ENCODE measurements around the gene DAP. TPM values are rescaled to one million over a fixed set of nuclear protein-coding genes. Genes with fewer than 3 reads are reported as not detected.

The DAP gene, protein sequence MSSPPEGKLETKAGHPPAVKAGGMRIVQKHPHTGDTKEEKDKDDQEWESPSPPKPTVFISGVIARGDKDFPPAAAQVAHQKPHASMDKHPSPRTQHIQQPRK
- 32.9 TPM for polyA plus RNA-seq (2012; ENCODE audit: insufficient read length, low read depth)

DNA sequence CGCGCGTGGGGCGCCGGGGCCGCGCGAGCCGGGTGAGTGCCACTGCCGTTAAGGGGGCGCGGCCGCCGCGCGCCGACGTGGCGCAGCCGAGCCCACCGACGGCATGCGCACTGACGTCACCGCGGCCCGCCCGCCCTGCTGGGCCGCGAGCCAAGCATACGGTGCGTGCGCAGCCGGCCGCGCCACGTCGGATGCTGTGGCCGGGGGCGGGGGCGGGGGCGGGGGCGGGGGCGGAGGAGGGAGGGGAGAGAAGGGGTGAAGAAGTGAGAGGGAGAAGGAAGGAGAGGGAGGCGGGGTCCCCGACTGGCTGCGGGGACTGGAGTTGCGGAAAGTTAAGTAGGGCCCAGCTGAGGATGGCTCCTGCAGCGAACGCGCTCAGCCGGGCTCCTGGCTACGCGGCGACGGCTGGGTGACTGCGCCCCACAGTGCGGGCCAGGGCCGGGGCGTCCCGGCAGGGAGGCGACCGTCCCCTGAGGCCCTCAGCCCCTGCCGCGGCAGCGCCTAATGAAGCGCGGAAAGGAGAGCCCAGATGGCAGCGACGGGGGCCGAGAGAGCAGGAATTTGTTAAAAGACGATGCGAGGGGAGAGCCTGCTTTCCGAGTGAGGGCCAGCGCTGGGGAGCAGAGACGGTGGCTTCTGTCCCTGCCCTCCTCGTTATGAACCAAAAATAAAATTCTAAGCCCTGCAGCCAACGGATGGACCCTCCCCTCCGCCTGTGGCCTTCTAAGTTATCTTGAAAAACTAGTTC lies at the start of gene DAP:
Gene DAP, minus strand, starts transcription at position 50 of the 748 bp plus-strand sequence. CDS start 166 bp downstream, outside the sequence.
- TF ChIP-seq TAF1 (IDR thresholded peaks at IDR 0.05; ENCODE audit: borderline replicate concordance, insufficient read depth, low read length) (no peak), FOXP2 (optimal IDR thresholded peaks at IDR 0.05; ENCODE audit: borderline replicate concordance, extremely low read depth, extremely low read length, insufficient read depth) (peak; percentile 15), POLR2AphosphoS5 (IDR thresholded peaks at IDR 0.05; ENCODE audit: low read depth, low read length) (no peak), SIN3A (IDR thresholded peaks at IDR 0.05; ENCODE audit: borderline replicate concordance, insufficient read depth, low read length) (no peak)
- TF ChIP-seq, protein P1, sequence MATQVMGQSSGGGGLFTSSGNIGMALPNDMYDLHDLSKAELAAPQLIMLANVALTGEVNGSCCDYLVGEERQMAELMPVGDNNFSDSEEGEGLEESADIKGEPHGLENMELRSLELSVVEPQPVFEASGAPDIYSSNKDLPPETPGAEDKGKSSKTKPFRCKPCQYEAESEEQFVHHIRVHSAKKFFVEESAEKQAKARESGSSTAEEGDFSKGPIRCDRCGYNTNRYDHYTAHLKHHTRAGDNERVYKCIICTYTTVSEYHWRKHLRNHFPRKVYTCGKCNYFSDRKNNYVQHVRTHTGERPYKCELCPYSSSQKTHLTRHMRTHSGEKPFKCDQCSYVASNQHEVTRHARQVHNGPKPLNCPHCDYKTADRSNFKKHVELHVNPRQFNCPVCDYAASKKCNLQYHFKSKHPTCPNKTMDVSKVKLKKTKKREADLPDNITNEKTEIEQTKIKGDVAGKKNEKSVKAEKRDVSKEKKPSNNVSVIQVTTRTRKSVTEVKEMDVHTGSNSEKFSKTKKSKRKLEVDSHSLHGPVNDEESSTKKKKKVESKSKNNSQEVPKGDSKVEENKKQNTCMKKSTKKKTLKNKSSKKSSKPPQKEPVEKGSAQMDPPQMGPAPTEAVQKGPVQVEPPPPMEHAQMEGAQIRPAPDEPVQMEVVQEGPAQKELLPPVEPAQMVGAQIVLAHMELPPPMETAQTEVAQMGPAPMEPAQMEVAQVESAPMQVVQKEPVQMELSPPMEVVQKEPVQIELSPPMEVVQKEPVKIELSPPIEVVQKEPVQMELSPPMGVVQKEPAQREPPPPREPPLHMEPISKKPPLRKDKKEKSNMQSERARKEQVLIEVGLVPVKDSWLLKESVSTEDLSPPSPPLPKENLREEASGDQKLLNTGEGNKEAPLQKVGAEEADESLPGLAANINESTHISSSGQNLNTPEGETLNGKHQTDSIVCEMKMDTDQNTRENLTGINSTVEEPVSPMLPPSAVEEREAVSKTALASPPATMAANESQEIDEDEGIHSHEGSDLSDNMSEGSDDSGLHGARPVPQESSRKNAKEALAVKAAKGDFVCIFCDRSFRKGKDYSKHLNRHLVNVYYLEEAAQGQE (IDR thresholded peaks at IDR 0.05; ENCODE audit: insufficient read depth in 1 of 2, low read depth in 2 of 2, low read length in 2 of 2) = no peak

DNA sequence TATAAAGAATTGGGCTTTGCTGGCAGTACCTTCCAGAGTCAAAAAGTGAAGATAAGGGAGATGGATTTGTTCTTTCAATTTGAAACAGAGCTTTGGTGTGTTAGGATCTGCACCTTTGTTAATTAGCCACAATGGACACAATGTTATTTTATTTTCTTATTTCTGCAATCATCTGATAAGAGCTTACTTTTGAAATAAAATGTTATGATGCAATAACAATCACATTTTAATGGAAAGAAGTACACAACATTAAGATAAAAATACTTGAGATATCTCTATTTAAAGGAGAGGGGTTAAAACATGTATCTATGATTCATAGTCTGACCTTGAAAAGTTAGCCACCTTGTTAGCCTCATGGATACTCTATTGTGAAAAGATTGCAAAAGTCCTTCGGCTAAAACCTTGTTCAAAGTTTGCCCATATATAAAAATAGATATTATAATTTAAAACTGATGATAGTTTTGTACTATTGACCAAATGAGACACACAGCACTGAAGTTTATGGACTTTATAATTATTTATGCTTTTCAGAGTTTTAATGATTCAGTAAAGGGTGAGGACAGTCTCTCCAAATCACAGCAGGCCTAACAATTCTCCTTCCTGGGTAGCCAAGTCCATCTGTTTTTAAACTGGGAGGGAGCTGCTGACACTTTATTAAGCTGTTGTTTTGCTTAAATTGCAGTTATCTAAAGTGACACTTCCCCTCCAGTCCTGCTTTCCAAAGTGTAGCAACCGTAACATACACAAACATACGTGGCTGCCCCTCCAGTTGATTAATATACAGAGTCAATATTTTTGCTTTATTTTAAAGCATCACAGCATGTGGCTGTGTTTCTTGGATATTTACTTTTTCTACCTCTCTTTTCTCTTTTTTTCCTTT lies 47.6 kb upstream of the DAP start:
- no peak for TF ChIP-seq POLR2AphosphoS5 (IDR thresholded peaks at IDR 0.05; ENCODE audit: low read depth, low read length)
- TF ChIP-seq, protein P1 (IDR thresholded peaks at IDR 0.05; ENCODE audit: insufficient read depth in 1 of 2, low read depth in 2 of 2, low read length in 2 of 2) = no peak
- TF ChIP-seq SIN3A (IDR thresholded peaks at IDR 0.05; ENCODE audit: borderline replicate concordance, insufficient read depth, low read length) = no peak
- TF ChIP-seq TAF1 (IDR thresholded peaks at IDR 0.05; ENCODE audit: borderline replicate concordance, insufficient read depth, low read length) = no peak

DNA sequence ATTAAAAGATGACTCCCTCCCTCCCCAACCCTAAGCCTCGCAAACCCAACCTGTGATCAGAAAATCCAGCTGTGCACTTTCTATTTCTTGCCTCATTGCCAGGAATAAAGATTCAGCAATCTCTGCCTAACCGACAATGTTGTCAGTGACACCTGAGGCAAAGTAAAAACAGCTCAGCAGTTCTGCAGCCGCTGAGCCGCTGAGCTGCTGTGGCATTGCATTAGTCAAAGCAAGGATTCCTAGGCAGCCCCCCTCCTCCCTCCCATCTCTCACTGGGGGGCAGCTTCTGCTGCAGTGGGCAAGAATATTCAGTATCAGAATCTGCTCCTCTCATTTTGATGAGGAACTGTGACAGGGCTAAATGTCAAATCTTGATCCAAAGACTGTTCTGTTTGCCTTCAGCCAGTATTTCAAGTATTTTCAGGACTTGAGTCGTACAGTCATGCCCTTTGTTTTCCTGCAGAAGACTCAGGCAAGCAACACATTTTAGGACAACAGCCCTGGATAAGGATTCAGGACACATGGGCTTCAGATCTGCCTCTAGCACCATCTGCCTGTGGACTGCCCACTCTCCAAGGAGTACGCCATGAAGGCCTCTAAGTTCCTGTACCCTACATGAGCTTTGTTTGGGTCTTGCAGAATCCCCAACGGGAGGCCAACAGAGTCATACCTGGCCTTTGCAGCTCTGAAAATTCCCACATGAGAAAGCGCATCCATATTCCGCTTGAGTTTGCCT lies 41.1 kb upstream of the DAP start:
- TF ChIP-seq, protein P1 (IDR thresholded peaks at IDR 0.05; ENCODE audit: insufficient read depth in 1 of 2, low read depth in 2 of 2, low read length in 2 of 2) = no peak
- TF ChIP-seq POLR2AphosphoS5 (IDR thresholded peaks at IDR 0.05; ENCODE audit: low read depth, low read length) (no peak), TAF1 (IDR thresholded peaks at IDR 0.05; ENCODE audit: borderline replicate concordance, insufficient read depth, low read length) (no peak), FOXP2 (optimal IDR thresholded peaks at IDR 0.05; ENCODE audit: borderline replicate concordance, extremely low read depth, extremely low read length, insufficient read depth) (no peak)

DNA sequence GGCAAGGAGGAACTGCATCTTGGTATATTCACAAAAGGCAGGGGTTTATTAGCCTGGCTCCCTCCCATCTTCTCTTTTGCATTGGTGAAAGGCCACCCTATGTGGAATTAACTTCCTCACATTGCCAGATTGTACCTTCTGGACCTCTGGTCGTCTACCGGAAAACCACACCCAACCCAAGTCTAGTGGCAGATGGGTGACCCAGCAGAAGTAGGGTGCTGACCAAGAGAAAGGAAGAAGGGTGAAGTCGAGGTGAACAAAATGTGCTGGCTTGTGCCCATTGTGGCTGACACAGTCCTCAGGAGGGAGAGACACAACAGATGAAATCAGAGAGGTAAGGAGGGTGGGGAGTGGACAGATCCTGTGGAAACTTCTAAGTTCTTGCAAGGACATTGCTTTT lies 39.8 kb upstream of the DAP start:
- no peak for TF ChIP-seq SIN3A (IDR thresholded peaks at IDR 0.05; ENCODE audit: borderline replicate concordance, insufficient read depth, low read length)
- no peak for TF ChIP-seq FOXP2 (optimal IDR thresholded peaks at IDR 0.05; ENCODE audit: borderline replicate concordance, extremely low read depth, extremely low read length, insufficient read depth)
- TF ChIP-seq, protein P1 (IDR thresholded peaks at IDR 0.05; ENCODE audit: insufficient read depth in 1 of 2, low read depth in 2 of 2, low read length in 2 of 2) = no peak
- no peak for TF ChIP-seq TAF1 (IDR thresholded peaks at IDR 0.05; ENCODE audit: borderline replicate concordance, insufficient read depth, low read length)
- TF ChIP-seq POLR2AphosphoS5 (IDR thresholded peaks at IDR 0.05; ENCODE audit: low read depth, low read length) = no peak
